ENCODE measurements around the gene TIPRL.
A peak's percentile ranks its signal among the peaks of the same experiment; 100 is the strongest.

Gene TIPRL

GRCh38 chr1:168217664-168218063 lies 38.9 kb downstream of the TIPRL start:
- Mint-ChIP-seq H3K4me1 (ENCODE audit: low read depth) (peaks cover 5% of the 10 kb centered on the region), H3K9me3 (peaks cover 7% of the 10 kb centered on the region), H3K27me3 (peaks cover 7% of the 10 kb centered on the region), H3K36me3 (ENCODE audit: low read depth) (no peaks in the 10 kb centered on the region), H3K27ac (no peak overlapping the region), H3K4me3 (no peak overlapping the region)
- no peak for DNase-seq

- Mint-ChIP-seq H3K4me1 (ENCODE audit: low read depth) (peaks cover 5% of the 10 kb centered on the region), H3K9me3 (no peaks in the 10 kb centered on the region), H3K27me3 (peaks cover 11% of the 10 kb centered on the region), H3K36me3 (ENCODE audit: low read depth) (no peaks in the 10 kb centered on the region), H3K27ac (no peak overlapping the region), H3K4me3 (no peak overlapping the region)
- no peak for DNase-seq
Measured at GRCh38 chr1:168218658-168219057, 39.9 kb downstream of the TIPRL start.

- no peak for DNase-seq
- peaks cover 17% of the 10 kb centered on the region for H3K4me1 Mint-ChIP-seq (ENCODE audit: low read depth)
- peak overlapping the region; percentile 22 for H3K27ac Mint-ChIP-seq
- H3K9me3 Mint-ChIP-seq = no peaks in the 10 kb centered on the region
- H3K27me3 Mint-ChIP-seq = peaks cover 11% of the 10 kb centered on the region
- no peaks in the 10 kb centered on the region for H3K36me3 Mint-ChIP-seq (ENCODE audit: low read depth)
- peak overlapping the region; percentile 37 for H3K4me3 Mint-ChIP-seq
Measured at GRCh38 chr1:168220470-168220871, 41.7 kb downstream of the TIPRL start.

GRCh38 chr1:168221275-168221674 lies 42.5 kb downstream of the TIPRL start:
- H3K4me1 Mint-ChIP-seq (ENCODE audit: low read depth) = peaks cover 18% of the 10 kb centered on the region

GRCh38 chr1:168223261-168223660 lies 44.5 kb downstream of the TIPRL start:
- peaks cover 32% of the 10 kb centered on the region for H3K4me1 Mint-ChIP-seq (ENCODE audit: low read depth)
- no peaks in the 10 kb centered on the region for H3K9me3 Mint-ChIP-seq
- H3K36me3 Mint-ChIP-seq (ENCODE audit: low read depth) = peaks cover 16% of the 10 kb centered on the region
- H3K27ac Mint-ChIP-seq = no peak overlapping the region
- H3K4me3 Mint-ChIP-seq = no peak overlapping the region
- peaks cover 11% of the 10 kb centered on the region for H3K27me3 Mint-ChIP-seq
- DNase-seq = no peak

More at GRCh38 chr1:168221275-168221674, 42.5 kb downstream of the TIPRL start:
- no peaks in the 10 kb centered on the region for H3K9me3 Mint-ChIP-seq
- no peak overlapping the region for H3K4me3 Mint-ChIP-seq
- DNase-seq = no peak
- H3K27me3 Mint-ChIP-seq = peaks cover 11% of the 10 kb centered on the region
- H3K36me3 Mint-ChIP-seq (ENCODE audit: low read depth) = no peaks in the 10 kb centered on the region
- no peak overlapping the region for H3K27ac Mint-ChIP-seq

- no peak overlapping the region for H3K4me3 Mint-ChIP-seq
- peaks cover 22% of the 10 kb centered on the region for H3K36me3 Mint-ChIP-seq (ENCODE audit: low read depth)
- H3K27ac Mint-ChIP-seq = no peak overlapping the region
Measured at GRCh38 chr1:168223681-168224540, 45.1 kb downstream of the TIPRL start.

GRCh38 chr1:168224991-168225390 lies 46.2 kb downstream of the TIPRL start:
- Mint-ChIP-seq H3K27me3 (peaks cover 11% of the 10 kb centered on the region), H3K4me3 (peak overlapping the region; percentile 87), H3K27ac (peak overlapping the region; percentile 91), H3K9me3 (no peaks in the 10 kb centered on the region), H3K4me1 (ENCODE audit: low read depth) (peaks cover 49% of the 10 kb centered on the region), H3K36me3 (ENCODE audit: low read depth) (peaks cover 33% of the 10 kb centered on the region)
- DNase-seq = no peak

More at GRCh38 chr1:168223681-168224540, 45.1 kb downstream of the TIPRL start:
- no peak for DNase-seq
- no peaks in the 10 kb centered on the region for H3K9me3 Mint-ChIP-seq
- H3K27me3 Mint-ChIP-seq = peaks cover 11% of the 10 kb centered on the region
- peaks cover 39% of the 10 kb centered on the region for H3K4me1 Mint-ChIP-seq (ENCODE audit: low read depth)

GRCh38 chr1:168225476-168226190 lies 46.9 kb downstream of the TIPRL start, which contains the start of gene SFT2D2:
Gene SFT2D2, plus strand, starts transcription at chr1:168226004. Its CDS starts 76 bp downstream, at chr1:168226080.
- Mint-ChIP-seq H3K4me1 (ENCODE audit: low read depth) (peaks cover 49% of the 10 kb centered on the region), H3K27ac (peak within 1 kb of the TSS; percentile 95), H3K36me3 (ENCODE audit: low read depth) (peaks cover 38% of the 10 kb centered on the region), H3K4me3 (peak within 1 kb of the TSS; percentile 87), H3K9me3 (no peaks in the 10 kb centered on the region), H3K27me3 (peaks cover 7% of the 10 kb centered on the region)
- peak; percentile 89 for DNase-seq

GRCh38 chr1:168227620-168228019 lies 48.9 kb downstream of the TIPRL start:
- H3K4me3 Mint-ChIP-seq = peak overlapping the region; percentile 87
- no peaks in the 10 kb centered on the region for H3K9me3 Mint-ChIP-seq
- peaks cover 4% of the 10 kb centered on the region for H3K27me3 Mint-ChIP-seq
- no peak for DNase-seq
- peak overlapping the region; percentile 95 for H3K27ac Mint-ChIP-seq
- peaks cover 58% of the 10 kb centered on the region for H3K36me3 Mint-ChIP-seq (ENCODE audit: low read depth)
- peaks cover 59% of the 10 kb centered on the region for H3K4me1 Mint-ChIP-seq (ENCODE audit: low read depth)

- Mint-ChIP-seq H3K4me1 (ENCODE audit: low read depth) (peaks cover 70% of the 10 kb centered on the region), H3K4me3 (no peak overlapping the region), H3K9me3 (no peaks in the 10 kb centered on the region), H3K36me3 (ENCODE audit: low read depth) (peaks cover 80% of the 10 kb centered on the region), H3K27ac (no peak overlapping the region), H3K27me3 (no peaks in the 10 kb centered on the region)
- no peak for DNase-seq
Measured at GRCh38 chr1:168229893-168230292, 51.1 kb downstream of the TIPRL start.

GRCh38 chr1:168230709-168231108 lies 51.9 kb downstream of the TIPRL start:
- no peaks in the 10 kb centered on the region for H3K27me3 Mint-ChIP-seq
- peaks cover 89% of the 10 kb centered on the region for H3K36me3 Mint-ChIP-seq (ENCODE audit: low read depth)
- no peak for DNase-seq
- no peak overlapping the region for H3K27ac Mint-ChIP-seq
- peaks cover 71% of the 10 kb centered on the region for H3K4me1 Mint-ChIP-seq (ENCODE audit: low read depth)
- H3K9me3 Mint-ChIP-seq = no peaks in the 10 kb centered on the region
- no peak overlapping the region for H3K4me3 Mint-ChIP-seq

- H3K4me3 Mint-ChIP-seq = peak overlapping the region; percentile 5
- H3K27me3 Mint-ChIP-seq = no peaks in the 10 kb centered on the region
- peak overlapping the region; percentile 79 for H3K27ac Mint-ChIP-seq
- peaks cover 96% of the 10 kb centered on the region for H3K36me3 Mint-ChIP-seq (ENCODE audit: low read depth)
- no peaks in the 10 kb centered on the region for H3K9me3 Mint-ChIP-seq
- DNase-seq = no peak
- peaks cover 66% of the 10 kb centered on the region for H3K4me1 Mint-ChIP-seq (ENCODE audit: low read depth)
Measured at GRCh38 chr1:168234846-168235547, 56.2 kb downstream of the TIPRL start.

GRCh38 chr1:168235548-168235885 lies 56.8 kb downstream of the TIPRL start:
- DNase-seq = no peak
- Mint-ChIP-seq H3K9me3 (no peaks in the 10 kb centered on the region), H3K27me3 (no peaks in the 10 kb centered on the region), H3K27ac (peak overlapping the region; percentile 79), H3K36me3 (ENCODE audit: low read depth) (peaks cover 97% of the 10 kb centered on the region), H3K4me1 (ENCODE audit: low read depth) (peaks cover 64% of the 10 kb centered on the region), H3K4me3 (no peak overlapping the region)

- H3K36me3 Mint-ChIP-seq (ENCODE audit: low read depth) = peaks cover 97% of the 10 kb centered on the region
- no peaks in the 10 kb centered on the region for H3K27me3 Mint-ChIP-seq
- peak overlapping the region; percentile 42 for H3K4me3 Mint-ChIP-seq
- DNase-seq = no peak
- H3K4me1 Mint-ChIP-seq (ENCODE audit: low read depth) = peaks cover 59% of the 10 kb centered on the region
- H3K9me3 Mint-ChIP-seq = no peaks in the 10 kb centered on the region
- peak overlapping the region; percentile 37 for H3K27ac Mint-ChIP-seq
Measured at GRCh38 chr1:168235937-168236336, 57.2 kb downstream of the TIPRL start.
